Esophagus (tissue), 2 donors: ENCODE results near the gene ODF2. TPM values are rescaled to one million over a fixed set of nuclear protein-coding genes. Genes with fewer than 3 reads are reported as not detected.
"Not testable (repeated sequence)": the region's sequence is repeated elsewhere in the genome, so short reads cannot be mapped to it uniquely, and the experiment has no call there.

Experiments
- H3K27ac ChIP-seq, 2 donors: one replicate each; pipeline ENCODE4 v1.5.1; 2013; ENCODE audit warnings: low read depth in 2 of 2, mild to moderate bottlenecking in 2 of 2, inconsistent platforms in 1 of 2, low read length in 1 of 2, moderate library complexity in 1 of 2
- H3K27me3 ChIP-seq, 2 donors: one replicate each; pipeline ENCODE4 v1.6.1; 2013; ENCODE audit warnings: low read length in 2 of 2, control low read depth in 1 of 2, mild to moderate bottlenecking in 1 of 2; ENCODE audit not compliant: insufficient read depth in 2 of 2, control insufficient read depth in 1 of 2
- H3K36me3 ChIP-seq, 2 donors: one replicate each; pipeline ENCODE4 v1.6.1; 2013; ENCODE audit warnings: low read length in 1 of 2; ENCODE audit not compliant: control insufficient read depth in 2 of 2, insufficient read depth in 2 of 2
- H3K4me1 ChIP-seq, 2 donors: one replicate each; pipeline ENCODE4 v1.6.1; 2013; ENCODE audit warnings: low read length in 1 of 2; ENCODE audit not compliant: control insufficient read depth in 2 of 2, insufficient read depth in 2 of 2
- H3K4me3 ChIP-seq, 2 donors: one replicate each; pipeline ENCODE4 v1.5.1; 2013; ENCODE audit warnings: low read length in 2 of 2, mild to moderate bottlenecking in 2 of 2, low read depth in 1 of 2, moderate library complexity in 1 of 2
- H3K9me3 ChIP-seq, 2 donors: one replicate each; pipeline ENCODE4 v1.6.1; 2013; ENCODE audit warnings: mild to moderate bottlenecking in 2 of 2, low read depth in 1 of 2, low read length in 1 of 2, moderate library complexity in 1 of 2; ENCODE audit not compliant: control insufficient read depth in 2 of 2, insufficient read depth in 1 of 2
- WGBS, 2 donors: extraction: QIAGEN DNeasy Blood & Tissue Kit; methylation state at CpG; one replicate each; pipeline ENCODE4 v1.1.7; 2013; 5-methylcytosine and 5-hydroxymethylcytosine counted together
- polyA plus RNA-seq, 2 donors: library from polyadenylated mRNA; stranded (reverse); fragments of 200-250 nt; gene quantifications; one replicate each; pipeline ENCODE4 v1.2.3, GENCODE V29; 2013
- donor health status: healthy with polysubstance abuse.
- donor health status: Bipolar disorder and iron deficiency.

The ODF2 gene
- polyA plus RNA-seq, 2 donors, result 10.0 to 12.6 TPM

GRCh38 chr9:128415281-128415680 is 40.5 kb upstream of the ODF2 start:
- Histone ChIP-seq H3K27me3 (no peaks in the 10 kb centered on the region), H3K4me3 (no peak overlapping the region), H3K27ac (no peak overlapping the region), H3K4me1 (peaks cover 4 to 7% of the 10 kb centered on the region in 2 donors), H3K36me3 (no peaks in the 10 kb centered on the region), H3K9me3 (no peaks in the 10 kb centered on the region)
- WGBS, 2 donors, result 73 to 74% methylated on average over 2 of the region's 2 CpGs

DNA sequence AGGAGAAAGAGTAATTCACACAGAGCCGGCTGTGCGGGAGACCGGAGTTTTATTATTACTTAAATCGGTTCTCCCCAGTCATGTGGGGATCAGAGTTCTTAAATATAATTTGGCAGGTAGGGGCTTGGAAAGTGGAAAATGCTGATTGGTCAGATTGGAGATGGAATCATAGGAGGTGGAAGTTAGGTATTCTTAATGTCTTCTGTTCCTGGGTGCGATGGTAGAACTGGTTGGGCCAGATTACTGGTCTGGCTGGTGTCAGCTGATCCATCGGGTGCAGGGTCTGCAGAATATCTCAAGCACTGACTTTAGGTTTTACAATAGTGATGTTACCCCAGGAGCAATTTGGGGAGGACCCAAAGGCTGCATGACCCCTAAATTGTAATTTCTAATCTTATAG is 39.8 kb upstream of the ODF2 start:
- H3K4me1 ChIP-seq, result peaks cover 4 to 7% of the 10 kb centered on the region in 2 donors
- H3K36me3 ChIP-seq, result no peaks in the 10 kb centered on the region
- H3K27ac ChIP-seq, result no peak overlapping the region
- WGBS, 2 donors, result 33 to 36% methylated on average over 6 of the region's 6 CpGs
- H3K27me3 ChIP-seq, result no peaks in the 10 kb centered on the region
- no peak overlapping the region for H3K4me3 ChIP-seq
- no peaks in the 10 kb centered on the region for H3K9me3 ChIP-seq

- Histone ChIP-seq H3K4me3 (no peak overlapping the region), H3K36me3 (no peaks in the 10 kb centered on the region), H3K9me3 (no peaks in the 10 kb centered on the region), H3K27ac (no peak overlapping the region), H3K4me1 (peaks cover 4 to 7% of the 10 kb centered on the region in 2 donors), H3K27me3 (no peaks in the 10 kb centered on the region)
- 63 to 71% methylated on average over 6 of the region's 6 CpGs for WGBS, 2 donors
Measured at GRCh38 chr9:128416432-128417019, 39.3 kb upstream of the ODF2 start.

DNA sequence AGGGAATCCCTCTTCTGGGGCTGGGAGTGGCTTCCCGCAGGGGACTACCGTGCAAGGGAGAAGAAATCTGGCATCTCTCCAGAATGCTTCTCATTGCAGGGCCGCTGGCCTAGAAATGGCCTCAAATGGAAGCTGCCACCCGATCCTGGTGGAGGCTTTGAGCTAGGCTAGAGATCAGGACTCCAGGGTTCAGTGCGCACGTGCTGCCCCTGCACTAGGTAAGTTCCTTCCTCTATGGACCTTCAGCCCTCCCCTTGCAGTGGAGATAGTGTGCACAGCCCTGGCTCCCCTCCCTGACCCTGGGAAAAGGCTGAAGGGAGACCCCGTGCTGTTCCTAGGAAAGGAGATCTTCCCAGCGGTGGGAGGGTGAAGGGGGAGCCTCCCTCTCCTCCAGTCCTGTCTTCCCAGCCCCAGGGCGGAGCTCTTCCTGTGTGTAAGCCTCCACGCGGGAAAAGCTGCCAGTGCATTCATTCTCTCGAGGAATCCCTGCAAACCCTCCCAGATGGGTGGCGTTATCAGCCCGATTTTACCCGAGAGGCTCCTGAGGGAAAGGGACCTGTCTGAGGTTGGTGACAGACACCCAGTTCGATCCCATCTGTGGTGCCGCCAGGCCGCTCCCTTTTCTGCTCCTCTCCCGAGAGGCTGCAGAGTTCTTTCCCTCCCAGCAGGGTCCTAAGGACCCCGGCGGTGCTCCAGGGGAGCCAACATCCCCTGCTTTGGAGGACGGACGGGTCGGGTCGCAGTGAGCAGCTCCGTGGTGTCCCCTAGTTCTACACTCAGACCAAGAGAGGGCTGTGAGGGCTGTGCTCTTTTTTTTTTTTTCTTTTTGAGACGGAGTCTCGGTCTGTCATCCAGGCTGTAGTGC is 36.5 kb upstream of the ODF2 start:
- H3K36me3 ChIP-seq, result peaks cover 0 to 2% of the 10 kb centered on the region in 2 donors
- H3K27ac ChIP-seq, result no peak overlapping the region
- H3K4me3 ChIP-seq, result peak overlapping the region in 1 of 2 donors; percentile 64
- WGBS, 2 donors, result 8 to 11% methylated on average over 27 to 28 of the region's 28 CpGs
- H3K9me3 ChIP-seq, result no peaks in the 10 kb centered on the region
- no peaks in the 10 kb centered on the region for H3K27me3 ChIP-seq
- peaks cover 4 to 7% of the 10 kb centered on the region in 2 donors for H3K4me1 ChIP-seq

GRCh38 chr9:128420060-128420650 is 35.7 kb upstream of the ODF2 start:
- Histone ChIP-seq H3K9me3 (no peaks in the 10 kb centered on the region), H3K36me3 (peaks cover 0 to 4% of the 10 kb centered on the region in 2 donors), H3K4me1 (peaks cover 4 to 7% of the 10 kb centered on the region in 2 donors), H3K4me3 (peak overlapping the region; percentile 62 to 64), H3K27me3 (no peaks in the 10 kb centered on the region), H3K27ac (peak overlapping the region; percentile 34 to 75)
- 0 to 1% methylated on average over 59 of the region's 59 CpGs for WGBS, 2 donors

DNA sequence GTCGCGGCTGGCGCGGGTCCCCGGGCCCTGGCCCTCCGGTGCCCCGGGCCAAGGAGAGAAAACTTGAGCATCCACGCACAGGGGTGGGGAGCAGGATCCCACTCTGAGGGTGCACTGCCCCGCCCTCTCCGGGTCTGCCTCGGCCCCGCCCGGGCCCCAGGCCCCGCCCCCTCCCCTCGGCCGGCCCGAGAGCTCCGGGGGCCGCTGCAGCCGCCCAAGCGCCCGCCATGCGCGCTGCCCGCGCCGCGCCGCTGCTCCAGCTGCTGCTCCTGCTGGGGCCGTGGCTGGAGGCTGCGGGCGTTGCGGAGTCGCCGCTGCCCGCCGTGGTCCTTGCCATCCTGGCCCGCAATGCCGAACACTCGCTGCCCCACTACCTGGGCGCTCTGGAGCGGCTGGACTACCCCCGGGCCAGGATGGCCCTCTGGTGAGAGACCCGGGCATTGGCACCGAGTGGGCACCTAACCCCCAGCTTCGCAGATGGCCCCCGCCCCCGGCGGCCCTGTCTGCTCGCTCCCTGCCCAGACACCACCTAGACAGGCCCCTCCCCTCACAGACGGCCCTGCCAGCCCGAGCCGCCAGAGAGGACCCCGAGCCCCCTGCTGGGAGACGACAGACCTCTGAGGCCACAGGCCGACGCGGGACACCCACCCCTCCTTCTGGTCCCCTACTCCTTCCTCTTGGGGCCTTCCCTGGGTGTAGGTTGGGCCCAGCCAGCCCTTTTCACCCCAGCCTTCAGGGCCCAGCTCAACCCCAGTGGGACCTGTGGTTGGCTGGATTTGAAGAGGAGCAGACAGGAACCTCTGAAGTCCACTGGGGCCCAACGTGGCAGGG is 34.9 kb upstream of the ODF2 start, which contains the start of gene CERCAM:
TSS of gene CERCAM (plus strand) at position 207 of the 831 bp plus-strand sequence. CDS start at position 228, 21 bp downstream.
- Histone ChIP-seq H3K27ac (peak within 1 kb of the TSS; percentile 44 to 75), H3K4me3 (peak within 1 kb of the TSS; percentile 62 to 64), H3K27me3 (no peaks in the 10 kb centered on the region), H3K4me1 (peaks cover 4 to 7% of the 10 kb centered on the region in 2 donors), H3K36me3 (peaks cover 0 to 4% of the 10 kb centered on the region in 2 donors), H3K9me3 (no peaks in the 10 kb centered on the region)
- 1% methylated on average over 36 to 59 of the region's 59 CpGs for WGBS, 2 donors

DNA sequence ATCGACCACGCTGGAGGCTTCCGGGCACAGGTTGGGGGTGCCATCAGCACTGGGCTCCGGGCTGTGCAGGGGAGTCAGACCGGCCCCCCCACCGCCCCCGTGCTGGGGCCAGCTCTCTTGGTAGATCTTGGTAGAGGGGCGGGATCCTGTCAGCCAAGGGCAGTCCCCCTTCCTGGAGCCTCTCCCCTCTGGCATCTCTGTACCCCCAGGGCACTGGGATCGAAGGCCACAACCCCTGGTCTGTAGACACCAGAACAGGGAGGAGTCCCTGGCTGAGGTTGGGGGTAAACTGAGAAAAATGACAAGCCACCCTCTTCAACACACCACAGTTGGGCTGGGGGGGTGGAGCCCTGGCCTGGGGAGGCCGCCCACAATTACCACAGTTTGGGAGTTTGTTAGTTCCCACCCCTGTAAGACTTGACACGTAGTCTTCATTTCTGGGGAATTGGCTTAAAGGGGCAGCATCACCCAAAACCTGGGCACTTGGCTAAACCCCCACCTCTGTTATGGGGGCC is 34.3 kb upstream of the ODF2 start:
- H3K36me3 ChIP-seq, result peaks cover 0 to 4% of the 10 kb centered on the region in 2 donors
- H3K27me3 ChIP-seq, result no peaks in the 10 kb centered on the region
- H3K4me3 ChIP-seq, result peak overlapping the region; percentile 62 to 64
- no peaks in the 10 kb centered on the region for H3K9me3 ChIP-seq
- peak overlapping the region in 1 of 2 donors; percentile 44 for H3K27ac ChIP-seq
- H3K4me1 ChIP-seq, result peaks cover 4 to 7% of the 10 kb centered on the region in 2 donors
- WGBS, 2 donors, result 34 to 39% methylated on average over 11 of the region's 11 CpGs

DNA sequence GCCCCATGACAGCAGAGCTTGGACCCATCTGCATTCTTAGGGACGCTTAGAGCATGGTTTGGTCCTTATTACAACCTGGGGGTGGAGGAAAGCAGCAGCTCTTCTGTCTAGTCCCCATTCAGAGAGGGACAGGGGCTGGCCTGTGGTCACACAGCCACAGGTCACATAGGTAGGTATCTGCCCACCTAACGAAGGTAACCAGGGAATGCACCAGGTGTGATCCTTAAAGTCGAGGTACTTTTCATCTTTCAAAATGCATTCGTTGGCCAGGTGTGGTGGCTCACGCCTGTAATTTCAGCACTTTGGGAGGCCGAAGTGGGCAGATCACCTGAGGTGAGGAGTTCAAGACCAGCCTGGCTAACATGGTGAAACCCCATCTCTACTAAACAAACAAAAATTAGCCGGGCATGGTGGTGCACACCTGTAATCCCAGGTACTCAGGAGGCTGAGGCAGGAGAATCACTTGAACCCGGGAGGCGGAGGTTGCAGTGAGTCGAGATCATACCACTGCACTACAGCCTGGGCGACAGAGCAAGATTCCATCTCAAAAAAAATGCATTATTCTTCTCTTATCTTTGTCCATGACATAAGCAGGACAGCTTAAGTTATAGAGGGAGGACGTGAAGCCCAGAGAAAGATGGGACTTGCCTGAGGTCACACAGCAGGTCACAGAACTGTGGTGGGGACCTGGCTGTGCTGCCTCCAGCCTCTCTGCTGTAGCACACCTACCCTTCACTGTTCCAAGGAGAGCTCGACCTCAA is 33.6 kb upstream of the ODF2 start:
- H3K4me3 ChIP-seq, H3K4me1 ChIP-seq, H3K9me3 ChIP-seq, H3K27ac ChIP-seq, H3K27me3 ChIP-seq, H3K36me3 ChIP-seq: not testable (repeated sequence)
- WGBS, 2 donors, result 86 to 90% methylated on average over 13 of the region's 13 CpGs
